HG02642 (cell line): ENCODE data around the gene CNTNAP2.

Experiments used
- ATAC-seq: cut with Tn5 transposase; IDR thresholded peaks from one replicate; pipeline ENCODE4 v1.9.1; 2021; ENCODE audit warnings: mild to moderate bottlenecking; ENCODE audit not compliant: unreplicated experiment, poor library complexity

The CNTNAP2 gene

GRCh38 chr7:146655928-146656797 lies 539.6 kb downstream of the CNTNAP2 start:
- ATAC-seq: no peak

GRCh38 chr7:146656988-146657387 lies 540.4 kb downstream of the CNTNAP2 start:
- ATAC-seq: no peak

- ATAC-seq: no peak
These were observed 542.0 kb downstream of the CNTNAP2 start for GRCh38 chr7:146658604-146659003.

GRCh38 chr7:146659732-146660131 lies 543.1 kb downstream of the CNTNAP2 start:
- no peak for ATAC-seq

- ATAC-seq: no peak
These were observed 544.2 kb downstream of the CNTNAP2 start for GRCh38 chr7:146660839-146661238.

- no peak for ATAC-seq
These were observed 544.8 kb downstream of the CNTNAP2 start for GRCh38 chr7:146661435-146661834.

GRCh38 chr7:146661929-146662328 lies 545.3 kb downstream of the CNTNAP2 start:
- no peak for ATAC-seq

GRCh38 chr7:146665023-146665422 lies 548.4 kb downstream of the CNTNAP2 start:
- no peak for ATAC-seq

- no peak for ATAC-seq
These were observed 553.9 kb downstream of the CNTNAP2 start for GRCh38 chr7:146670532-146670931.

- ATAC-seq: no peak
These were observed 564.9 kb downstream of the CNTNAP2 start for GRCh38 chr7:146681487-146681886.

GRCh38 chr7:146683439-146683838 lies 566.8 kb downstream of the CNTNAP2 start:
- no peak for ATAC-seq

- no peak for ATAC-seq
These were observed 574.4 kb downstream of the CNTNAP2 start for GRCh38 chr7:146690987-146691386.

GRCh38 chr7:146698995-146699610 lies 582.5 kb downstream of the CNTNAP2 start:
- ATAC-seq: no peak

GRCh38 chr7:146700015-146700560 lies 583.5 kb downstream of the CNTNAP2 start:
- ATAC-seq: no peak

- no peak for ATAC-seq
These were observed 584.6 kb downstream of the CNTNAP2 start for GRCh38 chr7:146701166-146701565.

- ATAC-seq: no peak
These were observed 586.3 kb downstream of the CNTNAP2 start for GRCh38 chr7:146702898-146703297.

- ATAC-seq: no peak
These were observed 592.9 kb downstream of the CNTNAP2 start for GRCh38 chr7:146709451-146710027.

GRCh38 chr7:146713205-146713604 lies 596.6 kb downstream of the CNTNAP2 start:
- no peak for ATAC-seq

- no peak for ATAC-seq
These were observed 597.3 kb downstream of the CNTNAP2 start for GRCh38 chr7:146713934-146714333.

GRCh38 chr7:146720195-146720594 lies 603.6 kb downstream of the CNTNAP2 start:
- no peak for ATAC-seq

GRCh38 chr7:146722986-146723385 lies 606.4 kb downstream of the CNTNAP2 start:
- no peak for ATAC-seq
